HCT116 (cell line): Measurements from ENCODE around the gene KIAA0825. TPM values are rescaled to one million over a fixed set of nuclear protein-coding genes. Genes with fewer than 3 reads are reported as not detected.

Experiments
- ATAC-seq: fragments of 200-7000 bp; cut with Tn5 transposase; 2 replicates; pipeline ENCODE4 v1.9.1; 2020; ENCODE audit warnings: mild to moderate bottlenecking, moderate library complexity
- BruUV-seq: library from RNA; stranded (reverse); fragments of 400-500 nt; replicated peaks from 2 replicates; lab custom pipeline; 2021; lab: Mats Ljungman, UMichigan
- CTCF ChIA-PET: fragments of 300-600 bp; sonication (Branson Sonifier 250); formaldehyde crosslinking; loops from one replicate; lab custom pipeline; 2021; ENCODE audit warnings: antibody characterized with exemption; lab: Charles Lee
- POLR2A ChIA-PET: fragments of 300-600, 350-600 bp; sonication (Branson Sonifier 250); formaldehyde crosslinking; loops from one replicate; lab custom pipeline; 2021; ENCODE audit warnings: antibody characterized with exemption; lab: Charles Lee
- RAD21 ChIA-PET, 2 experiments: fragments of 300-600 bp; sonication (Branson Sonifier 250); formaldehyde crosslinking; loops; one replicate each; lab custom pipeline; 2023; ENCODE audit warnings: low total read pairs in 2 of 2; ENCODE audit not compliant: uncharacterized antibody in 2 of 2, unreplicated experiment in 2 of 2, low non-redundant PET in 1 of 2; lab: Charles Lee
- DNase-seq: peaks from one replicate; pipeline ENCODE4 v3.0.0-alpha.2; 2010; ENCODE audit warnings: low read depth, low spot score
- H2AFZ ChIP-seq: fragments of 200-600 bp; shearing (Covaris generic), sonication (generic); 2 replicates; pipeline ENCODE4 v1.6.1; 2017; ENCODE audit warnings: low read depth, mixed run types, mixed read lengths, antibody characterized with exemption, low read length; ENCODE audit not compliant: poor library complexity, severe bottlenecking
- H3K27ac ChIP-seq: 2 replicates; pipeline ENCODE4 v1.5.1; 2012; ENCODE audit warnings: low read depth, low read length
- H3K27me3 ChIP-seq: fragments of 200-600 bp; sonication (generic); 2 replicates; pipeline ENCODE4 v1.6.1; 2016; ENCODE audit warnings: mixed run types, low read length, mixed read lengths; ENCODE audit not compliant: insufficient read depth
- H3K36me3 ChIP-seq, 2 experiments: fragments of 200-500 bp in 1 of 2; fragments of 200-600 bp in 1 of 2; sonication (Bioruptor generic) in 1 of 2; sonication (generic) in 1 of 2; 2 replicates each; pipeline versions ENCODE4 v1.5.1 to v1.6.1; 2014 to 2016; ENCODE audit warnings: low read length in 2 of 2, inconsistent platforms in 1 of 2, mixed read lengths in 1 of 2, mixed run types in 1 of 2; ENCODE audit not compliant: insufficient read depth in 2 of 2, control insufficient read depth in 1 of 2
- H3K4me1 ChIP-seq, 2 experiments: fragments of 200-600 bp in 1 of 2; sonication (generic) in 1 of 2; 2 replicates each; pipeline versions ENCODE4 v1.5.1 to v1.6.1; 2012 to 2017; ENCODE audit warnings: low read length in 2 of 2, inconsistent platforms in 1 of 2, mild to moderate bottlenecking in 1 of 2, mixed read lengths in 1 of 2, mixed run types in 1 of 2, moderate library complexity in 1 of 2; ENCODE audit not compliant: insufficient read depth in 2 of 2, control insufficient read depth in 1 of 2
- H3K4me2 ChIP-seq: fragments of 200-600 bp; sonication (generic); 2 replicates; pipeline ENCODE4 v1.6.1; 2017; ENCODE audit warnings: mixed run types, low read length, mixed read lengths
- H3K4me3 ChIP-seq, 2 experiments: fragments of 200-600 bp in 1 of 2; sonication (generic) in 1 of 2; replicated peaks in 1 of 2; 2 replicates each; pipeline ENCODE4 v1.5.1; 2011 to 2016; ENCODE audit warnings: low read length in 2 of 2, control low read depth in 1 of 2, low read depth in 1 of 2, mild to moderate bottlenecking in 1 of 2, mixed read lengths in 1 of 2, mixed run types in 1 of 2
- H3K79me2 ChIP-seq: fragments of 200-600 bp; sonication (generic); 2 replicates; pipeline ENCODE4 v1.6.1; 2017; ENCODE audit warnings: mild to moderate bottlenecking, mixed run types, low read length, moderate library complexity, mixed read lengths; ENCODE audit not compliant: insufficient read depth
- H3K9ac ChIP-seq: fragments of 200-600 bp; sonication (generic); 2 replicates; pipeline ENCODE4 v1.6.1; 2016; ENCODE audit warnings: low read length, mixed read lengths
- H3K9me2 ChIP-seq: fragments of 200-600 bp; sonication (generic), shearing (Covaris generic); 2 replicates; pipeline ENCODE4 v1.6.1; 2017; ENCODE audit warnings: mixed run types, mild to moderate bottlenecking, moderate library complexity; ENCODE audit not compliant: insufficient read depth
- H3K9me3 ChIP-seq, 2 experiments: fragments of 200-500 bp in 1 of 2; fragments of 200-600 bp in 1 of 2; sonication (Bioruptor generic) in 1 of 2; sonication (generic) in 1 of 2; 2 replicates each; pipeline ENCODE4 v1.6.1; 2014 to 2017; ENCODE audit warnings: low read length in 2 of 2, mixed read lengths in 2 of 2, inconsistent platforms in 1 of 2, low read depth in 1 of 2, mild to moderate bottlenecking in 1 of 2, mixed run types in 1 of 2, moderate library complexity in 1 of 2; ENCODE audit not compliant: control insufficient read depth in 1 of 2, insufficient read depth in 1 of 2
- H4K20me1 ChIP-seq: fragments of 200-600 bp; sonication (generic), shearing (Covaris generic); 2 replicates; pipeline ENCODE4 v1.6.1; 2017; ENCODE audit warnings: mixed run types, mild to moderate bottlenecking, moderate library complexity; ENCODE audit not compliant: insufficient read depth
- CBX3 ChIP-seq: IDR thresholded peaks from 2 replicates; pipeline ENCODE4 v1.6.1; 2012; ENCODE audit warnings: low read depth
- CEBPB ChIP-seq: IDR thresholded peaks from 2 replicates; pipeline ENCODE4 v1.6.1; 2012; ENCODE audit warnings: low read depth
- EGR1 ChIP-seq: IDR thresholded peaks from 2 replicates; pipeline ENCODE4 v1.6.1; 2012; ENCODE audit warnings: low read depth
- EZH2phosphoT487 ChIP-seq: fragments of 200-600 bp; IDR thresholded peaks from 2 replicates; pipeline ENCODE4 v1.6.1; 2018; ENCODE audit warnings: antibody characterized with exemption, borderline replicate concordance
- SIN3A ChIP-seq: IDR thresholded peaks from 2 replicates; pipeline ENCODE4 v1.6.1; 2012; ENCODE audit warnings: low read depth
- YY1 ChIP-seq: IDR thresholded peaks from 2 replicates; pipeline ENCODE4 v1.6.1; 2011; ENCODE audit warnings: low read length, low read depth, moderate library complexity, mild to moderate bottlenecking; ENCODE audit not compliant: insufficient replicate concordance; ENCODE audit errors: extremely low read depth
- ZFX ChIP-seq: fragments of 450-650 bp; IDR thresholded peaks from 2 replicates; pipeline ENCODE4 v1.6.1; 2017
- intact Hi-C: fragments of 100-400 bp; cut with micrococcal nuclease; formaldehyde crosslinking; loops from 2 replicates; pipeline ENCODE4 v1.10.0; 2022
- total RNA-seq: library from RNA; stranded (reverse); gene quantifications from one replicate; pipeline ENCODE4 v1.2.1, GENCODE V29; 2021; ENCODE audit not compliant: unreplicated experiment
- TF ChIP-seq, protein P1 (sequence below): IDR thresholded peaks from 2 replicates; pipeline ENCODE4 v1.6.1; 2011; ENCODE audit warnings: mild to moderate bottlenecking, low read length, moderate library complexity; ENCODE audit not compliant: insufficient replicate concordance; ENCODE audit errors: extremely low read depth
- TF ChIP-seq, protein P2 (sequence below): IDR thresholded peaks from 2 replicates; pipeline ENCODE4 v1.6.1; 2012
- TF ChIP-seq, protein P3 (sequence below): IDR thresholded peaks from 2 replicates; pipeline ENCODE4 v1.6.1; 2012

Gene KIAA0825
- total RNA-seq, 1 experiment from 2014 or later: 1.4 TPM

DNA sequence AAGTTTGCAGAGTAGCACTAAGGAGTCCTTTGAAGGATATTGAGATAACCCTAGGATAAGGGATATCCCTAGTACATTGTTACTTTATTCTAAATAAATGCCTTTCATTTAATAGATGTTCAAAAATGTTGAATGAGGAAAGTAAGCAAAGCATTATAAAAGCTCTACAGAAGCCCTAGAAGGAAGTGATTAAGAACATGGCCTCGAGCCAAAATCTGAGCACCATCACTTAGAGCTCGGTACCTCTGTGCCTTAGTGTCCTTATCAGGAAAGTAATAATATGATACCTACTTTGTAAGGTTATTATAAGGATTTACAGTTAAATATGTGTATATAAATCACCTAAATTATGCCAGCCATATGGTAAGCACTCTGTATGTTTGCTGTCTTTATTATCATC is 242.6 kb downstream of the KIAA0825 start:
- ChIA-PET CTCF (no interaction called here), RAD21 (no interaction called here), POLR2A (no interaction called here)
- Histone ChIP-seq H3K4me1 (no peaks in the 10 kb centered on the region), H3K4me2 (no peak overlapping the region), H3K9me3 (no peaks in the 10 kb centered on the region), H3K79me2 (no peaks in the 10 kb centered on the region), H3K4me3 (no peak overlapping the region), H3K27ac (no peak overlapping the region), H3K36me3 (no peaks in the 10 kb centered on the region), H4K20me1 (no peaks in the 10 kb centered on the region), H3K9ac (no peak overlapping the region), H3K27me3 (no peaks in the 10 kb centered on the region), H2AFZ (no peak overlapping the region), H3K9me2 (no peaks in the 10 kb centered on the region)
- BruUV-seq: no TSS peak
- intact Hi-C loops: no loop called here
- DNase-seq (no peak), ATAC-seq (no peak)
- TF ChIP-seq, protein P1, sequence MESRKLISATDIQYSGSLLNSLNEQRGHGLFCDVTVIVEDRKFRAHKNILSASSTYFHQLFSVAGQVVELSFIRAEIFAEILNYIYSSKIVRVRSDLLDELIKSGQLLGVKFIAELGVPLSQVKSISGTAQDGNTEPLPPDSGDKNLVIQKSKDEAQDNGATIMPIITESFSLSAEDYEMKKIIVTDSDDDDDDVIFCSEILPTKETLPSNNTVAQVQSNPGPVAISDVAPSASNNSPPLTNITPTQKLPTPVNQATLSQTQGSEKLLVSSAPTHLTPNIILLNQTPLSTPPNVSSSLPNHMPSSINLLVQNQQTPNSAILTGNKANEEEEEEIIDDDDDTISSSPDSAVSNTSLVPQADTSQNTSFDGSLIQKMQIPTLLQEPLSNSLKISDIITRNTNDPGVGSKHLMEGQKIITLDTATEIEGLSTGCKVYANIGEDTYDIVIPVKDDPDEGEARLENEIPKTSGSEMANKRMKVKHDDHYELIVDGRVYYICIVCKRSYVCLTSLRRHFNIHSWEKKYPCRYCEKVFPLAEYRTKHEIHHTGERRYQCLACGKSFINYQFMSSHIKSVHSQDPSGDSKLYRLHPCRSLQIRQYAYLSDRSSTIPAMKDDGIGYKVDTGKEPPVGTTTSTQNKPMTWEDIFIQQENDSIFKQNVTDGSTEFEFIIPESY: no peak
- TF ChIP-seq EGR1 (no peak), CBX3 (no peak), SIN3A (no peak), YY1 (no peak), CEBPB (no peak), ZFX (no peak), EZH2phosphoT487 (no peak)
- TF ChIP-seq, protein P2, sequence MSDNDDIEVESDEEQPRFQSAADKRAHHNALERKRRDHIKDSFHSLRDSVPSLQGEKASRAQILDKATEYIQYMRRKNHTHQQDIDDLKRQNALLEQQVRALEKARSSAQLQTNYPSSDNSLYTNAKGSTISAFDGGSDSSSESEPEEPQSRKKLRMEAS: no peak
- TF ChIP-seq, protein P3, sequence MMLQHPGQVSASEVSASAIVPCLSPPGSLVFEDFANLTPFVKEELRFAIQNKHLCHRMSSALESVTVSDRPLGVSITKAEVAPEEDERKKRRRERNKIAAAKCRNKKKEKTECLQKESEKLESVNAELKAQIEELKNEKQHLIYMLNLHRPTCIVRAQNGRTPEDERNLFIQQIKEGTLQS: no peak
